ENCODE data around the gene HNRNPA0. TPM values are rescaled to one million over a fixed set of nuclear protein-coding genes. Genes with fewer than 3 reads are reported as not detected.

The HNRNPA0 gene
- total RNA-seq, 1 donor from 2014 or later = 12.1 TPM

DNA sequence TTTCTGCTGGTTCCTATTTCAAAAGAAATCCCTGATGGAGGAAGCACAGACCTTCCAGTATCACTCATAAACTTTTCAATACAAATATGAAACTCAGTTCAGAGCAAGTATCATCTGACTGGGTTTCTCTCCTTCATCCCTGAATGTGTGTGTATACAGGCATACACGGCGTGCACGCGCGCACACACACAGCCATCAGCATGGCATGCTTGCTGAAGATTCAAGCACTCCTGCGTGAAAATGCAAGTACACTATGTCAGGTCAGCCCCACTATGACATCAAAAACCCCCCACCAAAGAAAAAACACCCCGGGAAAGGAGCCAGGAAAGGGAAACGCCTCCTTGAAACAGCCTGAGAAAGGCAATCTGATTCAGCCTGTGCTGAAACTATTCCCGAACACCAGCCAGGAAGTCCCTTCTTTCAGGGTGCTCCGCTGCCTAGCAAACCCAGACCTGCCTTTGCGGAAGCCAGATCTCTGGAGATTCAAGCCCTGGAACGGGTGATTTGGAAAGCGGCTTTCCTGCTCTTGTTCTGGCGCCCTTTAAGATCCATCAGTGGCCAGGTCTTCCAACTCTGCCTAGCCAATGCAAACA is 19.1 kb downstream of the HNRNPA0 start:
- intact Hi-C loops (cut with DNase I) = loop anchor here (5.0 kb wide), 1 partner anchor 38 kb away; no protein-coding TSS in a partner anchor

DNA sequence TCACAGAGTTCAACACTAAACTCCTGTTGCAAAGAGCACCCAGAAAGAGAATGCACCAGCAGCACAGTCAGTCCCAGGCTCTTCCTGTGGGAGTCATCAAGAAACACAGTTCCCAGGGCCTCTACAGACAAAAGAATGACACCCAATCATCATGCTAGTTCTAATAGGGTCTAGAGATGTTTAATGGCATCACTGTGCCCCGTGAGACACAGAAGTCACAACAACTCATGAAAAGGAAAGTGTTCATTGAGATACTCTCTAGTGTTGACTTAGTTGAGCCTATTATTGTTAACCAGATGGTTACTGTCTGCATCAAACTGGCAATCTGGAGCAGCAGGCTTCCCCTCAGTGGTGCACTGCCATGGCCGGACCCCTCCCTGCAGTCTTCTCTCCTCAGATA is 19.8 kb downstream of the HNRNPA0 start:
- no peak for DNase-seq (ENCODE audit: missing footprints)
- no peak for ATAC-seq
- intact Hi-C loops (cut with DNase I) = loop anchor here (5.0 kb wide), 1 partner anchor 37 kb away; no protein-coding TSS in a partner anchor

More for the DNA sequence above, 19.1 kb downstream of the HNRNPA0 start:
- DNase-seq (ENCODE audit: missing footprints) (no peak), ATAC-seq (peak; percentile 27)

DNA sequence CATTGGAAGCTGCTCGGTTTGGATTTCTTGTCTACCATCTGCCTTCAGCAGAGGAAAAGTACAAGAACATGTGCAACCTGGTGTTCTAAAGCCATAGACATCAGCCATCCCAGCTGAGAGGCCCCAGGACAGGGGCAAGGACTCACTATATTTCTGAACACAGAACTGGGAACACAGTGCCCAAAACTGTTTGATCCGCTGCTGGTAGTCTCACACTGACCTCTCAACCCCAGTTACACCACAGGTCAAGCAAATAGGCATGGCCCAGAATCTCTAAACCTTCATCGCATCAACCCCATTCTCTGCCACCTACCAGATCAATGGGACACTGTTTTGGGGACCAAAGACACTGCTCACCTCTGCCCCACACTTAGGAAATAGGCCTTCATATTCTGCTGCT is 20.2 kb downstream of the HNRNPA0 start:
- no peak for ATAC-seq
- no peak for DNase-seq (ENCODE audit: missing footprints)
- intact Hi-C loops (cut with DNase I) = loop anchor here (5.0 kb wide), 1 partner anchor 37 kb away; no protein-coding TSS in a partner anchor

DNA sequence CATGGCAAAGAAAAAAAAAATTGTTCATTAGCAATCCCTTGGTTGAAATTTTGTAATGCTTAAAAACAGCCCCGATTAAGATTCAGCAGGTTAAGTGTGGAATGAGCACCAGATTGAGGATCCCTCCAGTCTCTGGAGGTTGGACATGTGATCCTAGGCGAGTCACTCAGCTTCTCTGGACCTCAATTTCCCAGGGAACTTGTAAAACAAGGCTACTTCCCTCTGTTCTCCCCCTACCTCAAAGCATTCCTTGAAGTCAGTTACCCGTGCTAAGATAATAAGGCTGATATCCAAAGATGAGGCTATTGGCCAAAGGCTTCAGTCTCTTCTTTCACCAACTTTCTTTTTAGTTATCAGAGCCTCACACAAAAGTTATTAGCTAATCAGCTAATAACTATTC is 21.2 kb downstream of the HNRNPA0 start:
- DNase-seq (ENCODE audit: missing footprints) (no peak), ATAC-seq (no peak)
- intact Hi-C loops (cut with DNase I) = loop anchor here (5.0 kb wide), 1 partner anchor 36 kb away; no protein-coding TSS in a partner anchor

DNA sequence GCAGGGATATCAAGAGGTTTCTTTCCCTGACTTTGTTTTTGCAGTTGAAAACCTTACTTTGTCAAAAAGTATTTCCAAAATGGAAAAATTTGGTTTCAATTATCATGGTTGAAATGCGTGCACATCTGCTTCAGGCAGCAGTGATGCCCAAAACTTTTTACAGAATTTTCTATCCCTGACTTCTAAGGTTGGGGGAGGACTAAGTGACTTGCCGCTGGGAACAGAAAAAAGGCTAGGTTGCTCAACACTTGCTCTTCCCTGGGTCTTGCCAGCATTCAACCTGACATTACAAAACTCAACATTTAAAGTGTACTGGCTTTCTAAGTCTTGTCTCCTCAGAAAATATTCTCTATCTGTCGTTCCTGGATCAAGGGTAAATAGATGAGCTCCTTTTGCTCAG is 23.0 kb downstream of the HNRNPA0 start:
- DNase-seq (ENCODE audit: missing footprints) = no peak
- ATAC-seq = no peak
- intact Hi-C loops (cut with DNase I) = loop anchor here (2.0 to 5.0 kb wide), 2 partner anchors 20 to 34 kb away; no protein-coding TSS in a partner anchor

DNA sequence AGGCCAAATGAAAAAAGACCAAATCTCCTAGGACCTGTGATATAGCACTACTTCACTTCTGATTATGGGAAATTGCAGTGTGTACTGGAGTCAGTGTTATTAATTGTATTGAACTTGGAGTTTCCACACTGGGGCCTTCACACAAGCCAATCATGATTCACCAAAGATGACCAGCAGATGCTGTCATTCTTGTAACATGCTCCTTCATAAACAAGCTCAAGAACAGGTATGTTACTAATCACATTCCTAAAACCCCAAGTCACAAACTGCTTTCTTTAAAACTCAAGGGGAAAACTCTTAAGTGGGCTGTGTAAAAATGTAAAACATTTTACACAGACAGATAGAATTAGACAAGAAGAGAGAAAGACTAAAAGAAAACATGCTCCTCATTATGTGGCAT is 23.8 kb downstream of the HNRNPA0 start:
- intact Hi-C loops (cut with DNase I) = loop anchor here (2.0 to 5.0 kb wide), 2 partner anchors 20 to 33 kb away; no protein-coding TSS in a partner anchor
- no peak for DNase-seq (ENCODE audit: missing footprints)
- no peak for ATAC-seq

DNA sequence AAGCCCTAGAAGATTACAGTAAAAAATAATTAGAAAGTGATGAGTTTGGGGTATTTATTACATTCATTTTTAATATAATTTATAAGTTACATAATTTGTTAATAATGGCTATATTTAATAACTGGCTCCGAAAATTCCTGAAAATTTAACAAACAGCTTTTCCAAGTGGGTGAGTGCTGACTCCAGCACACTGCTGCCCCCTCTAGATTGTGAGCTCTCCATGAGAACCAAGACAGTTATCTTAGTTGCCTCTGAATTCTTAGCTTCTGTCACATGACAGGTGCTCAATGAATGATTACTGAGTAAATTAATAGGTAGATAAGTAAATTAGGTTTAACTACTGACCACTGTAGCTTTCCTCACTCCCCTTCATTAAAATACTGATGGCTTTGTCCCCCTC is 26.1 kb downstream of the HNRNPA0 start:
- intact Hi-C loops (cut with DNase I) = no loop called here
- DNase-seq (ENCODE audit: missing footprints) (no peak), ATAC-seq (no peak)

DNA sequence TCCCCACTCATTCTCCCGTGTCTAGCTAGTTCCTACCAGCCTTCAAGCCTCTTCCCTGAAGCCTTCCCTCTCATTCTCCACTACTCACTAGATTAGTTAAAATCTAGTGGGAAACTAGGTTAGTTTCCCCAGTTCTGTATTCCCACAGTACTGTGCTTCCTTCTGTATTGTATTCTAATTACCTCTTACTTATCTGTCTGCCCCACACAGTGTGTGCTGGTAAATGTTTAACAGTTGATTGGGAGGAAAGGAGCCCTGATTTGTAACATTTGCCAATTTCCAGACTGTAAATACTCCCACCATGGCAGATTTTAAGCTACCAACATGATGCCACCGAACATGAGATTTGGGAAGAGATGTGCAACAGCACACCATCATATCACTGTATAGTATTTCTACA is 26.5 kb downstream of the HNRNPA0 start:
- intact Hi-C loops (cut with DNase I) = no loop called here
- no peak for DNase-seq (ENCODE audit: missing footprints)
- ATAC-seq = no peak

DNA sequence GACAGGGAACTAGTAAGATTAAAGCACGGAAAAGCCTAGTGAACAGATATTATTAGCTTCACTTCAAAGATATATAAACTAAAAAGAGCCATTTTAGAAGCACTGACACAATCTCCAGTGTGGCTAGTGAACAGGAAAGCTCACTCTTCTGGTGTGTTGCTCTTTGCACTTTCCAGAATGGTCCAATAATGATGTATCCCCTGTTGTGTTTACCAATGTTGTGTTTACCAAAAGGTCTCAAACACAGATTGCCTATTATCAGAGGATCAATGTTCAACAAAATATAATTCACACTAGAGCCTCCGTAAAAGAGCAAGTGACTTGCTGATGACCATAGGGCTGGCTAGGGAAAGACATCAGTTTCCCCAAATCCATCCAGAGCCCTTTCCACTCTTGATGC is 29.9 kb downstream of the HNRNPA0 start:
- DNase-seq (ENCODE audit: missing footprints) = no peak

DNA sequence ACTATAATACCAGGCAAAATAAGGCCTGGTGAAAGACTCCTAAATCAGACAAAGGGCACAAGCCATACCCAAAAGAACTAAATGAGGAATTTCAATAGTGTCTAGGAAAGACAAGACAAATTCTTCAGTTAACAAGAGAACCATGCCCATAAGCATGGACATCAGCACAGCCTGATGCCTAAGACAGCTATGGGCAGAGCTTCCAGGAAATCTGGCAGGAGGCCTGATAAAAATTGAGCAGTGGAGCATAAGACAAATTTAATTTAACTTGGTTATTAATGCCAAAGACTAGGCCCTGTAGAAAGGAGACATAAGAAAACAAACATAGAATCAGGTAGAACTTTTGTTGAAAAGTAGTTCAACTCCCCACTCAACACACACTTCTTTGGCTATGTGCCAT is 35.6 kb downstream of the HNRNPA0 start:
- intact Hi-C loops (cut with DNase I) = no loop called here
- no peak for DNase-seq (ENCODE audit: missing footprints)
- ATAC-seq = no peak

More for the DNA sequence above, 29.9 kb downstream of the HNRNPA0 start:
- intact Hi-C loops (cut with DNase I) = no loop called here
- no peak for ATAC-seq

DNA sequence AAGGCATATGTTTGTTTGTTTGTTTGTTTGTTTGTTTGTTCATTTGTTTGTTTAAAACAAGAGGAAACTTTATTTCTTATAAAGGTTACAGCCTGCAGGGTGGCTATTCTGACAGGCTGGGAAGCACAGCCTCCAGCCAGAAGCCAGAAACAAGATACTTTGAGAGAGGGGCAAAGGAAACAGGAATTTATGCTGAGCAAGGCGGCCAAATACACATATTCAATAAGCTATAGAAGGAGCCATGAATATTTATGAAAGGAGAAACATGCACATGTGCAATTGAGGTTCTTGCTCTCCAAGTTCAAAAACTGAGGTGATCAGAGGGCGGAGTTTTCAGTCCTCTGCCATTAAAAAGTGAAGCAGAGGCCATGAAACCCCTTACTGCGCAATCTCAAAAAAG is 37.8 kb downstream of the HNRNPA0 start:
- DNase-seq (ENCODE audit: missing footprints) (no peak), ATAC-seq (no peak)
- intact Hi-C loops (cut with DNase I) = no loop called here

DNA sequence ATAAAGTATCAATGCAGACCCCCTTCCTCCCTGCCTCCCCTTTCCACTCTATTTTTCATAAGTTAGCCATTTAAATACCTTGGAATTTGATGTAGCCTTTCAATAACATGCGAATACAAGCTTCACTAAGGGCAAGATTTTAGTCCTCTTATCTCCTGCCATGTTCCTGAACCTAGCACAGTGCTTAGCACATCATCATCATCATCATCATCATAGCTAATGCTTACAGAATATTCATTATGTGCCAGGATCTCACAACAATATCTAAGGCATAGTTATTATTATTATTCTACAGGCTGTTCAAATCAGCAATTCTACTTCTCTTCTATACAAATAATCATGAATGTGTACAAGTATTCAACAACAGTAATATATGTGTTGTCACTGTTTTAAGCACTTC is 38.7 kb downstream of the HNRNPA0 start:
- intact Hi-C loops (cut with DNase I) = no loop called here
- no peak for DNase-seq (ENCODE audit: missing footprints)
- ATAC-seq = no peak

DNA sequence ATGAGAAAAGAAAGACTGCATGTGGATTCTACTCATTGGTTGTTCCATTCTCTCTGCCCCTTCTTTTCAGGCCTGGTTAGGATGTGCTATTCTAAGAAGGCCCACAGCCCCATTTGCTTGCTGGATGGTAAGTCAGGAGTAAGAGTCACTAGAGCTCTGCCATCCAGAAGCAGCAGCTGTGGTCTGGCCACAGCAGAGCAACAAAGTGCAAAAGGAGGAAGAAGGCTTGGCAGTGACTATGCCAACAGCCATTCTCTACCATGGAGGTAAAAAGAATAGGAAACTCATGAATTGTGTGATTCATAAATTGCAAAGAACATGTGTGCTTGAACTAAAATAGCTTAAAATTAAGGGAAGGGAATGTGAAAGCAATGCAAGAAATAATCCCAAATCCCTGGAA is 39.2 kb downstream of the HNRNPA0 start:
- intact Hi-C loops (cut with DNase I) = no loop called here
- no peak for DNase-seq (ENCODE audit: missing footprints)

DNA sequence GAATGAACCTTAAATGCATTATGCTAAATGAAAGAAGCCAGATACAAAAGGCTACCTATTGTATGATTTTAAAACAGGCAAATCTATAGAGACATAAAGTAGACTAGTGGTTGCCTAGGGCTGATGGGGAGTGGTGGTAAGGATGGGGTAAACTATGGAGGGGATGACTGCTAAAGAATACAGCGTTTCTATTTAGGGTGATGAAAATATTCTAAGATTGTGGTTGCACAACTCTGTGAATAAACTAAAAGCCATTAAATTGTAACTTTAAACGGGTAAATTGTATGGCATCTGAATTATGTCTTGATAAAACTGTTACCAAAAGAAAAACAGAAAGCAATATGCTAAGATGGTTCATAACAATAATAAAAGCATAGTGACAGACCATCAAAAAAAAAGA is 39.7 kb downstream of the HNRNPA0 start:
- ATAC-seq (no peak), DNase-seq (ENCODE audit: missing footprints) (no peak)
- intact Hi-C loops (cut with DNase I) = no loop called here

More for the DNA sequence above, 39.2 kb downstream of the HNRNPA0 start:
- ATAC-seq = no peak

DNA sequence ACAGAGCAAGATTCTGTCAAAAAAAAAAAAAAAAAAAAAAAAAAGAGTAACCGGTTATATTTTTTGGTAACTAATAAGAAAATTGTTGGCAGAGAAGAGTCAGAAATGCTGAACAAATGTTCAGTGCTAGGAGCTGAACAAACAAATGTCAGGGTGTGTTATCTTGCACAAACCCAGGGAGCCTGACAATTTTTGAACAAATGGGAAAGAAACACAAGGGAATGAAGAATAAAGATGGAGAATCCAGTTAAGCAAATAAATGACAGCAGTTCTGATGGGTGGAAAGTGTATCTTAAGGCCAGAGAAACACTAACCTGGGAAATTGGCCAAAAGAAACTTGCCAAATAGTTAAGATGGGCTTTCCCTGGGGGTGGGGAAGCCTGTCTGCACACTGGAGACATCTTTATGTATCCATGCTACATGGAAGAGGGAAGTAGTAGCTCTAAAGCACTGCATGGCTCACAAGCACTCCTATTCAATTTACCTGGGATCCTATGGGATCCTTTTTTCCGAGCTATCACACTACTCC is 42.0 kb downstream of the HNRNPA0 start:
- ATAC-seq (no peak), DNase-seq (ENCODE audit: missing footprints) (no peak)
- intact Hi-C loops (cut with DNase I) = no loop called here

DNA sequence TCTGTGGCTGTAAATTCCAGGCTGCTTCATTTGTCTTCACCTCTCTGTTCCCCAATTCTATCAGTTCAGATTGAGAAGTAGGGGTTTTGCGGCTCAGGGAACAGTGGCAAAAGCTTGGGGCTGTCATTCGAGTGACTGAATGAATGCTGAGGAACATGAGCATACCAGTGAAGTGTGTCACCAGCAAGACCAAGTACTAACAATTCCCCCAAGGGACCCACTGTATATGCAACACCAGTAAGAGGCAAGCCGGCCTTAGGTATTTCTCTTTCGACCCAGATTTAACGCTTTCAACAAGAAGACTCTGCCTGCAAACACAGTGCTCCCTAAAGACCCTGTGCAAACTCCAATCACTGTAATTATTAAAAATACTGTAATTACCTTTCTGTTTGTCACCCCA is 44.1 kb downstream of the HNRNPA0 start:
- DNase-seq (ENCODE audit: missing footprints) (no peak), ATAC-seq (no peak)
- intact Hi-C loops (cut with DNase I) = loop anchor here (2.0 kb wide), 1 partner anchor 21 kb away; no protein-coding TSS in a partner anchor

DNA sequence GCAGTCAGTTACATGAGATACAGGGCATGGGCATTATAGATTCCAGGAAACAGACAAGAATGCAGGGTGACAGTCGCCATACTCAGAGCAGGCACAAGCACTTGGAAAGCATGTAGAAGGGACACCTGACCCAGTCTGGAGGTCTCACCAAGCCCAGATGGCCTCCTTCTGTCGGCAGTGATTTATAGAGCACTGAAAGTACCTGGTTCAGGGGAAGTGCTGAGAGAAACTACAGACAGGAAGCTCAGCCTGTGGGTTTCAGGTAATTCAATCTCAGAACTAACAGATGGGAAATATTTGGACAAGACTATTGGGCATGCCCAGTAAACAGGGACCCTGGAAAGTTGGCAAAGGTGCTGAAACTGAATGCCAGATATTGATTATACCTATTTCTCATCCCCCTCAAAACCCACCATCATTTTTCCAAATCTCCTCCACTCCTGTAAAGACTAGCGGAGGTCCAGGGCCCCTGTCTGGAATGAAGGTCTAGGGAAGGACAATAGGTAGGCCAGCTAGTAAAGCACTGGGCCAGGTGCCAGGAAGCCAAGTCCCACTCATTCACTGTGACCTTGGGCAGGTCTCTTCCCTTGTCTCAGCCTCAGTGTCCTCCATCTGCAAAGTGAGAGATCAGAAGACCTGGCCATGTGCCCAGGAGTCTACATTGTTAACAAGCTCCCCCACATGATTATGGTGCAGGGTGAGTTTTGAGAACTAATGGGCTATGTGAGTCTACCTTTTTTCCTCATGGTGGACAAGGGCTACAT is 45.2 kb downstream of the HNRNPA0 start:
- intact Hi-C loops (cut with DNase I) = no loop called here
- peak; percentile 37 for ATAC-seq
- no peak for DNase-seq (ENCODE audit: missing footprints)

DNA sequence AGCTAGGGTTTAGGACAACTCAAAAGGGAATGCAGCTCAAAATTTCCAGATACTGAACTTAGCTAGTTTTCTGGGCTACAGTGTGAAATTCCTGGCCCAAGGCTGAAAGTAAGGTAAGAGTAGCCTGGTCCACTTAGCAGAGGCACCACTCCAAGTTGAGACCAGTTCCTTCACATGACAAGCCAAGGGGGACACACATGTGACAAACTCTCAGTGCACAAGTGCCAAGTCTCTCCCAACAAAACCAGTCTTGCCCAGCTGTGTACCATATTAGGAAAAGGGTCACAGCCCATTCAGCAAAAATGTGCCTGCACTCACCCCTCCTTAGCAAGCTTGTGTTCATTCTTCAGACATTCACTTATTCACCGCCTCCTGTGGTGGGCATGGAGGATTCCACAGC is 46.1 kb downstream of the HNRNPA0 start:
- intact Hi-C loops (cut with DNase I) = no loop called here
- peak; percentile 39 for ATAC-seq
- no peak for DNase-seq (ENCODE audit: missing footprints)

DNA sequence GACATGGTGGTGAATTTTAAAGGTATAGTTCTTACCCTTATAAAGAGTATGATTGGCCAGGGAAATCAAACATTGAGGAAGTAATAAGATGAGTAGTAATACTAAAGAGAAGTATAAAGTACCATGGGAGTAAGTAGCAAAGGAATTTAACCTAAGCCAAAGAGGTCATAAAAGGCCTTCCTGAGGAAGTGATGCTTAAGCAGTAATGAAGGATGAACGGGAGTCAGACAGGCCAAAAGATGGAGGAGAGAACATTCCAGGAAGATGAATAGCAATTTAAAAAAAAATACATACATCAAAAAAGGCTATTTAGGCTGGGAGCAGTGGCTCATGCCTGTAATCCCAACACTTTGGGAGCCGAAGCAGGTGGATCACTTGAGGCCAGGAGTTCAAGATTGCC is 47.3 kb downstream of the HNRNPA0 start:
- ATAC-seq = no peak
- intact Hi-C loops (cut with DNase I) = no loop called here
- DNase-seq (ENCODE audit: missing footprints) = no peak

DNA sequence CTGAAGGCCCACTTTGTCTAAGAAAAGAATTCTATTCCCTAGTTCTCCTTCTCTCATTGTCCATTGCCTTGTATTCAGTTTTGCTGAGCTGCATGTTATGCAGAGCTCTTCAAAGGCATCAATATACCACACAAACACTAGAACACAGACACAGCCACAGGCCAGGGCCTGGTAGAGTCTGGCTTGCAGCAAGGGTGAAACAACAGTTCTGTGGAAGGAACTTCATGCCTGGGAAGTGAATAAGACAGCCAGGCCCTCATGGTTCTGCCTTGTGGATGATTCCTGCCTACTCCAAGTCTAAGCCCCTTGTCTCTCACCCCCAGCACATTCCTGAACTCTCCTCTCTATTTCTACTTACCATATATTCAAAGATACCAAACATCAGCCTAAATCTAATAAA is 49.1 kb downstream of the HNRNPA0 start:
- intact Hi-C loops (cut with DNase I) = no loop called here
- no peak for DNase-seq (ENCODE audit: missing footprints)
- no peak for ATAC-seq

Data from Right ventricle myocardium inferior (tissue), 1 donor.